ENCODE data around the gene SRPK3. TPM values are rescaled to one million over a fixed set of nuclear protein-coding genes. Genes with fewer than 3 reads are reported as not detected.
"Not testable (repeated sequence)": the region's sequence is repeated elsewhere in the genome, so short reads cannot be mapped to it uniquely, and the experiment has no call there.

SRPK3 gene
- polyA plus RNA-seq, 1 of the 3 experiments (the other 2 are of a cell fraction), result 0.74 TPM

DNA sequence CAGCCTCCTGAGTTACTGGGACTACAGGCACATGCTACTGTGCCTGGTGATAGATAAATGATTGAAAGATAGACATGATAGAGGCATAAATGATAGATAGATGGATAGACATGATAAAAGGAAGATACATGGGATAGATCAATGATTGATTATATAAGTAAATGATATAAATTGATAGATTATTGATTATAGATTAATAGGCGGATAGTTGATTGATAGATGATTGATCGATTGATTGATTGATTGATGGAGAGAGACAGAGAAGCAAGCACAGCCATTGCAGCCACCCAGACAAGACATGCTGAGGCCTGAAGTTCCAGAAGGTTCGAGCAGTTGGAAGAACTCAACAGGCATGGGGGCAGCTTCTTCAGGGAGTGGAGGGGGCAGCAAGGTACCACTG, 34.5 kb upstream of the SRPK3 start:
- no peaks in the 10 kb centered on the region; the same call in 1 of the 2 replicates for H3K27me3 ChIP-seq (ENCODE audit: insufficient read depth)
- H3K4me1 ChIP-seq (ENCODE audit: control insufficient read depth in 1 of 2, insufficient read depth in 2 of 2, low read depth in 1 of 2, low read length in 1 of 2), result no peaks in the 10 kb centered on the region; a peak in 1 of 4 replicates
- 35% methylated on average over 3 of the region's 3 CpGs for WGBS (ENCODE audit: low lambda C conversion rate)
- H3K79me2 ChIP-seq (ENCODE audit: insufficient read depth), result no peaks in the 10 kb centered on the region
- ChIA-PET POLR2A (no interaction called here), CTCF (no interaction called here)
- no peak for DNase-seq
- H4K20me1 ChIP-seq (ENCODE audit: insufficient read depth), result no peaks in the 10 kb centered on the region
- no peaks in the 10 kb centered on the region for H3F3A ChIP-seq (replicated peaks; ENCODE audit: insufficient read depth)
- H3K27ac ChIP-seq (ENCODE audit: low read depth in 2 of 2, low read length in 1 of 2), result no peak overlapping the region
- H3K9me2 ChIP-seq, result no peaks in the 10 kb centered on the region
- H3K9ac ChIP-seq, result no peak overlapping the region
- no peaks in the 10 kb centered on the region for H3K9me3 ChIP-seq
- H3K4me2 ChIP-seq, result no peak overlapping the region
- H3K4me3 ChIP-seq (ENCODE audit: low read depth in 2 of 2, low read length in 1 of 2), result no peak overlapping the region
- TF ChIP-seq, protein P1, sequence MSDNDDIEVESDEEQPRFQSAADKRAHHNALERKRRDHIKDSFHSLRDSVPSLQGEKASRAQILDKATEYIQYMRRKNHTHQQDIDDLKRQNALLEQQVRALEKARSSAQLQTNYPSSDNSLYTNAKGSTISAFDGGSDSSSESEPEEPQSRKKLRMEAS (IDR thresholded peaks at IDR 0.05; ENCODE audit: low read depth), result no peak
- TF ChIP-seq MXI1 (IDR thresholded peaks at IDR 0.05; ENCODE audit: low read depth, low read length) (no peak), SIN3A (IDR thresholded peaks at IDR 0.05; ENCODE audit: borderline replicate concordance, low read depth, low read length) (no peak), RFX5 (IDR thresholded peaks at IDR 0.05; ENCODE audit: low read length) (no peak), EP300 (IDR thresholded peaks at IDR 0.05; ENCODE audit: borderline replicate concordance in 1 of 2, low read depth in 1 of 2, low read length in 1 of 2) (no peak), FOXJ3 (CRISPR knock-in tag; IDR thresholded peaks at IDR 0.05) (no peak), TEAD4 (IDR thresholded peaks at IDR 0.05; ENCODE audit: borderline replicate concordance, insufficient read depth) (no peak), POLR2AphosphoS5 (IDR thresholded peaks at IDR 0.05; ENCODE audit: low read depth, low read length) (no peak), GABPA (IDR thresholded peaks at IDR 0.05; ENCODE audit: low read depth) (no peak)
- TF ChIP-seq, protein P2, sequence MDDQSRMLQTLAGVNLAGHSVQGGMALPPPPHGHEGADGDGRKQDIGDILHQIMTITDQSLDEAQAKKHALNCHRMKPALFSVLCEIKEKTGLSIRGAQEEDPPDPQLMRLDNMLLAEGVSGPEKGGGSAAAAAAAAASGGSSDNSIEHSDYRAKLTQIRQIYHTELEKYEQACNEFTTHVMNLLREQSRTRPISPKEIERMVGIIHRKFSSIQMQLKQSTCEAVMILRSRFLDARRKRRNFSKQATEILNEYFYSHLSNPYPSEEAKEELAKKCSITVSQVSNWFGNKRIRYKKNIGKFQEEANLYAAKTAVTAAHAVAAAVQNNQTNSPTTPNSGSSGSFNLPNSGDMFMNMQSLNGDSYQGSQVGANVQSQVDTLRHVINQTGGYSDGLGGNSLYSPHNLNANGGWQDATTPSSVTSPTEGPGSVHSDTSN (IDR thresholded peaks at IDR 0.05), result no peak
- TF ChIP-seq, protein P3, sequence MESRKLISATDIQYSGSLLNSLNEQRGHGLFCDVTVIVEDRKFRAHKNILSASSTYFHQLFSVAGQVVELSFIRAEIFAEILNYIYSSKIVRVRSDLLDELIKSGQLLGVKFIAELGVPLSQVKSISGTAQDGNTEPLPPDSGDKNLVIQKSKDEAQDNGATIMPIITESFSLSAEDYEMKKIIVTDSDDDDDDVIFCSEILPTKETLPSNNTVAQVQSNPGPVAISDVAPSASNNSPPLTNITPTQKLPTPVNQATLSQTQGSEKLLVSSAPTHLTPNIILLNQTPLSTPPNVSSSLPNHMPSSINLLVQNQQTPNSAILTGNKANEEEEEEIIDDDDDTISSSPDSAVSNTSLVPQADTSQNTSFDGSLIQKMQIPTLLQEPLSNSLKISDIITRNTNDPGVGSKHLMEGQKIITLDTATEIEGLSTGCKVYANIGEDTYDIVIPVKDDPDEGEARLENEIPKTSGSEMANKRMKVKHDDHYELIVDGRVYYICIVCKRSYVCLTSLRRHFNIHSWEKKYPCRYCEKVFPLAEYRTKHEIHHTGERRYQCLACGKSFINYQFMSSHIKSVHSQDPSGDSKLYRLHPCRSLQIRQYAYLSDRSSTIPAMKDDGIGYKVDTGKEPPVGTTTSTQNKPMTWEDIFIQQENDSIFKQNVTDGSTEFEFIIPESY (IDR thresholded peaks at IDR 0.05; ENCODE audit: borderline replicate concordance, low read depth), result no peak
- H3K36me3 ChIP-seq (replicated peaks in 1 of 2; ENCODE audit: control insufficient read depth in 1 of 2, insufficient read depth in 2 of 2, low read length in 1 of 2), result no peaks in the 10 kb centered on the region
- no peak overlapping the region for H2AFZ ChIP-seq (ENCODE audit: low read depth)

DNA sequence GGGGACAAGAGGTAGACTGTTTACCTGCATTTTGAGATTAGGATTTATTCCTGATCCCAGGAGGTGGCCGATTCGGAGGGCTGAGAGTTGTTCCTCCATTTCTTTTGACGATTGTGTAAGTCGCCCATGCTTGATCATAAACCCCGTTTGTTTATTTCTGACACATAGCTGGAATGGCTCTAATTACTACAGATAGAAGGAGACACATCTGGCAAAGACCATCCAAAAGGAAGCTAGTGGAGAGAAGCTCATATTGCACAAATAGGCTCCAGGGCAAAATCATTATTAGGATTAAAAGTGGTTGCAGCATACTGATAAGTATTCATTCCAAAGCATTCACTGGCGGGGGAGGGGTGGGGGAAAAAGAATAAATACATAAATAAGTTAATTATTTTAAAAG, 33.9 kb upstream of the SRPK3 start:
- H3K9me3 ChIP-seq; H3K4me3 ChIP-seq (ENCODE audit: low read depth in 2 of 2, low read length in 1 of 2); H3K36me3 ChIP-seq (replicated peaks in 1 of 2; ENCODE audit: control insufficient read depth in 1 of 2, insufficient read depth in 2 of 2, low read length in 1 of 2); H3K9ac ChIP-seq; DNase-seq; H3F3A ChIP-seq (replicated peaks; ENCODE audit: insufficient read depth); H3K4me2 ChIP-seq; H2AFZ ChIP-seq (ENCODE audit: low read depth); H3K9me2 ChIP-seq; H3K27ac ChIP-seq (ENCODE audit: low read depth in 2 of 2, low read length in 1 of 2); H4K20me1 ChIP-seq (ENCODE audit: insufficient read depth); POLR2A ChIA-PET; H3K27me3 ChIP-seq (ENCODE audit: insufficient read depth); H3K79me2 ChIP-seq (ENCODE audit: insufficient read depth); H3K4me1 ChIP-seq (ENCODE audit: control insufficient read depth in 1 of 2, insufficient read depth in 2 of 2, low read depth in 1 of 2, low read length in 1 of 2): not testable (repeated sequence)
- CTCF ChIA-PET, result interaction anchor here (0.9 kb wide), 1 partner anchor 17 kb away, joined by 6 read pairs; the partner anchor contains the start of gene PLXNB3
- 61% methylated on average over 6 of the region's 6 CpGs for WGBS (ENCODE audit: low lambda C conversion rate)

DNA sequence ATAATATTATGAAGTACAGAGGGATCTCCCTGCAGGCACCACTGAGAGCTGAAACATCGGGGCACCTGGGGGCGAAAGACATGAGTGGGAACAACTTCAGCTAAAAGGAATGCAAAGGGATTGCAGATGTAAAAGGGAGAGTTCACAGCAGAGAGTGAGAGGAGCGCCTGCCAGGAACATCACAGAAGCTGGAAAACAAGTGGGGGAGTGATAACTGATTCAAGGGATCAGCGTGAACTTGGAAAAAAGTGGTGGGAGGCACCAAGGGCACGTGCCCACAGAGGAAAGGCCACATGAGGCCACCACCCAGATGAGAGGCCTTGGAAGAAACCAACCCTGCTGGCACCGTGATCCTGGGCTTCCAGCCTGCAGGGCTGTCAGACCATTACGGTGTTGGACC, 31.8 kb upstream of the SRPK3 start:
- H3K4me2 ChIP-seq; H3K36me3 ChIP-seq (replicated peaks in 1 of 2; ENCODE audit: control insufficient read depth in 1 of 2, insufficient read depth in 2 of 2, low read length in 1 of 2); H3K4me3 ChIP-seq (ENCODE audit: low read depth in 2 of 2, low read length in 1 of 2); H3K27ac ChIP-seq (ENCODE audit: low read depth in 2 of 2, low read length in 1 of 2); H3K79me2 ChIP-seq (ENCODE audit: insufficient read depth); CTCF ChIA-PET; H3K27me3 ChIP-seq (ENCODE audit: insufficient read depth); H3F3A ChIP-seq (replicated peaks; ENCODE audit: insufficient read depth); H3K9me2 ChIP-seq; H2AFZ ChIP-seq (ENCODE audit: low read depth); H3K4me1 ChIP-seq (ENCODE audit: control insufficient read depth in 1 of 2, insufficient read depth in 2 of 2, low read depth in 1 of 2, low read length in 1 of 2); H3K9ac ChIP-seq; H3K9me3 ChIP-seq; H4K20me1 ChIP-seq (ENCODE audit: insufficient read depth); POLR2A ChIA-PET; DNase-seq: not testable (repeated sequence)
- 45% methylated on average over 7 of the region's 7 CpGs for WGBS (ENCODE audit: low lambda C conversion rate)
